Measurements from ENCODE around the gene FOXM1.

GRCh38 chr12:2886768-2887450 lies 9.9 kb upstream of the FOXM1 start:
- TF ChIP-seq GATA2 (IDR thresholded peaks at IDR 0.05; ENCODE audit: low read depth, low read length) (no peak), GATA3 (IDR thresholded peaks at IDR 0.05; ENCODE audit: low read depth, low read length) (no peak)

All from SH-SY5Y (cell line).